ENCODE measurements around the gene CPZ. TPM values are rescaled to one million over a fixed set of nuclear protein-coding genes. Genes with fewer than 3 reads are reported as not detected.

The CPZ gene
- total and polyA plus RNA-seq, 2 experiments from 2014 or later = 24.6 to 37.3 TPM

GRCh38 chr4:8587469-8588195, 4.9 kb upstream of the CPZ start:
- Histone ChIP-seq H3K4me2 (no peak overlapping the region), H3K27ac (ENCODE audit: low read depth) (no peak overlapping the region), H3K27me3 (ENCODE audit: insufficient read depth) (no peaks in the 10 kb centered on the region), H3F3A (replicated peaks; ENCODE audit: low read depth) (no peaks in the 10 kb centered on the region), H3K36me3 (ENCODE audit: insufficient read depth) (no peaks in the 10 kb centered on the region), H3K4me1 (ENCODE audit: insufficient read depth) (peaks cover 10% of the 10 kb centered on the region), H4K20me1 (replicated peaks; ENCODE audit: insufficient read depth) (no peaks in the 10 kb centered on the region), H3K4me3 (no peak overlapping the region), H3K79me2 (replicated peaks; ENCODE audit: insufficient read depth) (no peaks in the 10 kb centered on the region), H2AFZ (no peak overlapping the region), H3K9me2 (ENCODE audit: insufficient read depth) (no peaks in the 10 kb centered on the region)
- ATAC-seq (no peak), DNase-seq (ENCODE audit: low spot score) (no peak)
- Mint-ChIP-seq H3K36me3 (ENCODE audit: low read depth) (no peaks in the 10 kb centered on the region; the same call in 2 of the 3 replicates), H3K27ac (no peak overlapping the region), H3K27me3 (ENCODE audit: insufficient read depth, low read depth, poor library complexity) (peaks cover 23% of the 10 kb centered on the region), H3K4me1 (peaks cover 39% of the 10 kb centered on the region), H3K9me3 (no peaks in the 10 kb centered on the region), H3K4me3 (no peak overlapping the region)
- TF ChIP-seq POLR2AphosphoS5 (IDR thresholded peaks at IDR 0.05; ENCODE audit: low read depth) (no peak), EZH2 (IDR thresholded peaks at IDR 0.05; ENCODE audit: low read depth, unreplicated experiment) (no peak), ZNF114 (CRISPR knock-in tag; IDR thresholded peaks at IDR 0.05) (no peak), ZNF462 (CRISPR knock-in tag; IDR thresholded peaks at IDR 0.05) (no peak), ZNF331 (CRISPR knock-in tag; IDR thresholded peaks at IDR 0.05; ENCODE audit: low read depth) (no peak), CREB1 (CRISPR knock-in tag; IDR thresholded peaks at IDR 0.05; ENCODE audit: low read depth) (no peak), EZH2phosphoT487 (IDR thresholded peaks at IDR 0.05; ENCODE audit: unreplicated experiment) (no peak)
- TF ChIP-seq, protein P1, sequence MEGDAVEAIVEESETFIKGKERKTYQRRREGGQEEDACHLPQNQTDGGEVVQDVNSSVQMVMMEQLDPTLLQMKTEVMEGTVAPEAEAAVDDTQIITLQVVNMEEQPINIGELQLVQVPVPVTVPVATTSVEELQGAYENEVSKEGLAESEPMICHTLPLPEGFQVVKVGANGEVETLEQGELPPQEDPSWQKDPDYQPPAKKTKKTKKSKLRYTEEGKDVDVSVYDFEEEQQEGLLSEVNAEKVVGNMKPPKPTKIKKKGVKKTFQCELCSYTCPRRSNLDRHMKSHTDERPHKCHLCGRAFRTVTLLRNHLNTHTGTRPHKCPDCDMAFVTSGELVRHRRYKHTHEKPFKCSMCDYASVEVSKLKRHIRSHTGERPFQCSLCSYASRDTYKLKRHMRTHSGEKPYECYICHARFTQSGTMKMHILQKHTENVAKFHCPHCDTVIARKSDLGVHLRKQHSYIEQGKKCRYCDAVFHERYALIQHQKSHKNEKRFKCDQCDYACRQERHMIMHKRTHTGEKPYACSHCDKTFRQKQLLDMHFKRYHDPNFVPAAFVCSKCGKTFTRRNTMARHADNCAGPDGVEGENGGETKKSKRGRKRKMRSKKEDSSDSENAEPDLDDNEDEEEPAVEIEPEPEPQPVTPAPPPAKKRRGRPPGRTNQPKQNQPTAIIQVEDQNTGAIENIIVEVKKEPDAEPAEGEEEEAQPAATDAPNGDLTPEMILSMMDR (conservative IDR thresholded peaks at IDR 0.05; ENCODE audit: low read depth in 2 of 2) = no peak

All from GM23338 (cell line).